ENCODE measurements around the gene TUBA1B. TPM values are rescaled to one million over a fixed set of nuclear protein-coding genes. Genes with fewer than 3 reads are reported as not detected.

TUBA1B gene
- total and polyA plus RNA-seq, 2 of the 13 experiments (the other 11 are each of a cell fraction or from before 2014, with no cell fraction given) = 1,275 to 1,353 TPM

DNA sequence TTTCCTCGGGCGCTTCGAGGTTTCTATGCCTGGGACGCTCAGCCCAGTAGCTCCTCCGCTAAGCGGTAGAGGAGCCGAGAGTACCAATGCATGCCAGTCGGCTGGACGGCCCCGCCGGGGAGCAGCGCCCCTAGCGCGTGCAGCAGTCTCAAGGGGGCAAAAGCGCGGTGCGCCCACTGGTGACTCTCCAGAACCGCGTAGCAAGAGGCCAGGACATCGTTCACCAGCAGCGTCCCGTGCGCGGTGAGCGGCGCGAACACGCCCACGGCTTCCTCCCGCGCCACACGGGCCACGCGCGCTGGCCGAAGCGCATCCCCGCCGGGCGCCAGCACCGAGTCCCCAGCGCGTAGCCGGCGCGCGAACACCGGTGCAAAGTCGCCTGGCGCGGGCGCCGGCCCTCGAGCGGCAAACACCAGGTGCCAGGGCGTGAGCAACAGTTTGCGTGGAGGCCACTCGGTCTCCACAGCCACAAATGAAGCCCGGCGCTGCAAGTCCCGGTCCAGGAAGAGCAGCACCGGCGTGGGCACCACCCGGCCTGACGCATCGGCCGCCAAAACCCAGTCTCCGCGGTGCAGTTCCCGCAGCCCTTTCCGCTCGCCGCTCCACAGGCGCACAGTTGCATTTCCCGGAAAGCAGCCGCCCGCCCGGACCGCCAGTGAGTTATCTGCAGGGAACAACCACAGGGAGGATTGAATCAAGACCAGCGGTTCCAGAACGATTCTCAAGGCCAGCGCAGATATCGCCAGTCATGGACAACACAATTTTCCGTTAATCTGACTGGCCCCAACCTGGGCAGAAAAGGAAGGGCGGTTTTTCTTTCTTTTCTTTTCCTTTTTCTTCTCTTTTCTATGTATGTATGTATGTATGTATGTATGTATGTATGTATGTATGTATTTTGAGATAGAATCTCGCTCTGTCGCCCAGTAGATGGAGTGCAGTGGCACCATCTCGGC, 41.1 kb downstream of the TUBA1B start:
- POLR2A ChIA-PET = no interaction called here
- WGBS (ENCODE audit: low lambda C conversion rate) = 19% methylated on average over 24 of the region's 88 CpGs
- no peaks in the 10 kb centered on the region for H3K9me3 ChIP-seq (ENCODE audit: low read length)
- peak overlapping the region in 1 of 3 experiments; percentile 51; a peak in 1 of 6 replicates for H3K4me3 ChIP-seq (replicated peaks in 1 of 3; ENCODE audit: insufficient read depth in 1 of 3, low read depth in 2 of 3, low read length in 3 of 3)
- no TSS peak for BruUV-seq (replicated peaks)
- no peaks in the 10 kb centered on the region for H4K20me1 ChIP-seq (ENCODE audit: insufficient read depth, low read length)
- intact Hi-C loops (cut with micrococcal nuclease; ENCODE audit: unreplicated experiment) (no loop called here), in situ Hi-C loops (cut with HindIII; ENCODE audit: extremely low pct_ligation_motif_present, low pct_unique_long_range_greater_than_20kb) (no loop called here)
- CTCF ChIA-PET (ENCODE audit: low intra/inter-chr PET ratio, low total read pairs) = interaction anchor here (3.0 kb wide), 1 partner anchor 30 kb away, joined by 30 read pairs; no protein-coding TSS in a partner anchor
- no peak overlapping the region for H3K27ac ChIP-seq (ENCODE audit: extremely low read length, insufficient read depth, low read length)
- H2AFZ ChIP-seq (ENCODE audit: low read length) = no peak overlapping the region
- H3K4me2 ChIP-seq (ENCODE audit: low read depth, low read length) = peak overlapping the region; percentile 59
- H3K9ac ChIP-seq (ENCODE audit: insufficient read depth, low read depth, low read length) = no peak overlapping the region
- peaks cover 12 to 70% of the 10 kb centered on the region in 2 experiments; a peak in 4 of 5 replicates for H3K27me3 ChIP-seq (ENCODE audit: control insufficient read depth in 1 of 2, insufficient read depth in 2 of 2, low read length in 2 of 2)
- FAIRE-seq (no peak), ATAC-seq (peak; percentile 24), DNase-seq (ENCODE audit: low spot score) (no peak)
- H3K79me2 ChIP-seq (ENCODE audit: insufficient read depth, low read length) = no peaks in the 10 kb centered on the region
- H3K36me3 ChIP-seq (replicated peaks in 1 of 2; ENCODE audit: control insufficient read depth in 1 of 2, insufficient read depth in 2 of 2, low read length in 2 of 2) = no peaks in the 10 kb centered on the region
- peaks cover 52% of the 10 kb centered on the region for H3K4me1 ChIP-seq (ENCODE audit: insufficient read depth, low read length)
- peak; percentile 44 for TF ChIP-seq CTCF (CRISPR knock-in tag; IDR thresholded peaks at IDR 0.05)
- TF ChIP-seq, protein P1, sequence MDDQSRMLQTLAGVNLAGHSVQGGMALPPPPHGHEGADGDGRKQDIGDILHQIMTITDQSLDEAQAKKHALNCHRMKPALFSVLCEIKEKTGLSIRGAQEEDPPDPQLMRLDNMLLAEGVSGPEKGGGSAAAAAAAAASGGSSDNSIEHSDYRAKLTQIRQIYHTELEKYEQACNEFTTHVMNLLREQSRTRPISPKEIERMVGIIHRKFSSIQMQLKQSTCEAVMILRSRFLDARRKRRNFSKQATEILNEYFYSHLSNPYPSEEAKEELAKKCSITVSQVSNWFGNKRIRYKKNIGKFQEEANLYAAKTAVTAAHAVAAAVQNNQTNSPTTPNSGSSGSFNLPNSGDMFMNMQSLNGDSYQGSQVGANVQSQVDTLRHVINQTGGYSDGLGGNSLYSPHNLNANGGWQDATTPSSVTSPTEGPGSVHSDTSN (CRISPR knock-in tag; IDR thresholded peaks at IDR 0.05; ENCODE audit: borderline replicate concordance) = no peak
- TF ChIP-seq ZNF776 (CRISPR knock-in tag; IDR thresholded peaks at IDR 0.05) = no peak
- TF ChIP-seq ZNF142 (CRISPR knock-in tag; IDR thresholded peaks at IDR 0.05) = peak; percentile 88
- peak; percentile 95 for TF ChIP-seq ZNF800 (CRISPR knock-in tag; IDR thresholded peaks at IDR 0.05)
- TF ChIP-seq ZNF788 (CRISPR knock-in tag; IDR thresholded peaks at IDR 0.05; ENCODE audit: borderline replicate concordance) = 0 out of 2 replicates have a peak, but pooled peaks have one; percentile 20
- TF ChIP-seq EED (CRISPR knock-in tag; IDR thresholded peaks at IDR 0.05) = 0 out of 2 replicates have a peak, but pooled peaks have one; percentile 21
- no peak for TF ChIP-seq ZNF619 (CRISPR knock-in tag; IDR thresholded peaks at IDR 0.05)
- TF ChIP-seq ZNF552 (CRISPR knock-in tag; IDR thresholded peaks at IDR 0.05; ENCODE audit: borderline replicate concordance) = no peak
- TF ChIP-seq HNRNPLL (IDR thresholded peaks at IDR 0.05; ENCODE audit: low read depth, low read length, poor library complexity, severe bottlenecking) = peak; percentile 41
- no peak for TF ChIP-seq ZNF747 (CRISPR knock-in tag; IDR thresholded peaks at IDR 0.05; ENCODE audit: borderline replicate concordance)
